Prostate gland (tissue), 2 donors: ENCODE data around the gene FAM200C.

ENCODE experiments used
- CTCF ChIP-seq, 4 experiments: fragments of 200-600 bp in 2 of 4; fragments of 450-650 bp in 2 of 4; sonication (generic) in 2 of 4; IDR thresholded peaks; 1 replicate in 3 of 4; 2 replicates in 1 of 4; pipeline ENCODE4 v1.5.1; 2016 to 2019; ENCODE audit warnings: antibody characterized with exemption in 4 of 4, mild to moderate bottlenecking in 2 of 4, moderate library complexity in 2 of 4
- POLR2A ChIP-seq: fragments of 450-650 bp; IDR thresholded peaks from one replicate; pipeline ENCODE4 v1.6.1; 2016; ENCODE audit warnings: antibody characterized with exemption, mild to moderate bottlenecking

GRCh38 chr5:160382346-160382745, 17.5 kb downstream of the FAM200C start:
- TF ChIP-seq CTCF (IDR thresholded peaks at IDR 0.05) (no peak), POLR2A (no peak)
